ENCODE results near the gene DCP2. TPM values are rescaled to one million over a fixed set of nuclear protein-coding genes. Genes with fewer than 3 reads are reported as not detected.

The DCP2 gene
- total RNA-seq, 2 donors from 2014 or later, result 12.9 to 38.4 TPM

- ATAC-seq (ENCODE audit: insufficient number of reproducible peaks, low FRiP score, low read depth) (no peak), DNase-seq (ENCODE audit: low spot score) (no peak)
- no peak overlapping the region for H3K4me3 ChIP-seq
- H3K9me3 ChIP-seq, result no peaks in the 10 kb centered on the region
- TF ChIP-seq, protein P1, sequence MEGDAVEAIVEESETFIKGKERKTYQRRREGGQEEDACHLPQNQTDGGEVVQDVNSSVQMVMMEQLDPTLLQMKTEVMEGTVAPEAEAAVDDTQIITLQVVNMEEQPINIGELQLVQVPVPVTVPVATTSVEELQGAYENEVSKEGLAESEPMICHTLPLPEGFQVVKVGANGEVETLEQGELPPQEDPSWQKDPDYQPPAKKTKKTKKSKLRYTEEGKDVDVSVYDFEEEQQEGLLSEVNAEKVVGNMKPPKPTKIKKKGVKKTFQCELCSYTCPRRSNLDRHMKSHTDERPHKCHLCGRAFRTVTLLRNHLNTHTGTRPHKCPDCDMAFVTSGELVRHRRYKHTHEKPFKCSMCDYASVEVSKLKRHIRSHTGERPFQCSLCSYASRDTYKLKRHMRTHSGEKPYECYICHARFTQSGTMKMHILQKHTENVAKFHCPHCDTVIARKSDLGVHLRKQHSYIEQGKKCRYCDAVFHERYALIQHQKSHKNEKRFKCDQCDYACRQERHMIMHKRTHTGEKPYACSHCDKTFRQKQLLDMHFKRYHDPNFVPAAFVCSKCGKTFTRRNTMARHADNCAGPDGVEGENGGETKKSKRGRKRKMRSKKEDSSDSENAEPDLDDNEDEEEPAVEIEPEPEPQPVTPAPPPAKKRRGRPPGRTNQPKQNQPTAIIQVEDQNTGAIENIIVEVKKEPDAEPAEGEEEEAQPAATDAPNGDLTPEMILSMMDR (IDR thresholded peaks at IDR 0.05), result no peak
- peaks cover 4 to 7% of the 10 kb centered on the region in 2 donors for H3K4me1 ChIP-seq (ENCODE audit: control insufficient read depth in 1 of 2, low read depth in 2 of 2)
- H3K36me3 ChIP-seq, result no peaks in the 10 kb centered on the region
- H3K27me3 ChIP-seq (replicated peaks; ENCODE audit: insufficient read depth), result no peaks in the 10 kb centered on the region
- H3K27ac ChIP-seq, result no peak overlapping the region
Measured at GRCh38 chr5:112967520-112968083, 9.0 kb upstream of the DCP2 start.

GRCh38 chr5:112968411-112969106 is 8.0 kb upstream of the DCP2 start:
- H3K4me3 ChIP-seq, result no peak overlapping the region
- H3K4me1 ChIP-seq (ENCODE audit: control insufficient read depth in 1 of 2, low read depth in 2 of 2), result peaks cover under 1 to 2% of the 10 kb centered on the region in 2 donors
- ATAC-seq (ENCODE audit: insufficient number of reproducible peaks, low FRiP score, low read depth), result no peak
- H3K27me3 ChIP-seq (replicated peaks; ENCODE audit: insufficient read depth), result no peaks in the 10 kb centered on the region
- DNase-seq (ENCODE audit: low spot score), result no peak
- no peaks in the 10 kb centered on the region for H3K36me3 ChIP-seq
- TF ChIP-seq, protein P1 (IDR thresholded peaks at IDR 0.05), result no peak
- H3K27ac ChIP-seq, result no peak overlapping the region
- no peaks in the 10 kb centered on the region for H3K9me3 ChIP-seq

GRCh38 chr5:112971276-112971675 is 5.3 kb upstream of the DCP2 start:
- Histone ChIP-seq H3K27ac (no peak overlapping the region), H3K4me1 (ENCODE audit: control insufficient read depth in 1 of 2, low read depth in 2 of 2) (peaks cover 0 to 5% of the 10 kb centered on the region in 2 donors), H3K27me3 (replicated peaks; ENCODE audit: insufficient read depth) (no peaks in the 10 kb centered on the region), H3K9me3 (no peaks in the 10 kb centered on the region), H3K36me3 (no peaks in the 10 kb centered on the region), H3K4me3 (no peak overlapping the region)
- TF ChIP-seq, protein P1 (IDR thresholded peaks at IDR 0.05), result no peak
- no peak for ATAC-seq (ENCODE audit: insufficient number of reproducible peaks, low FRiP score, low read depth)
- no peak for DNase-seq (ENCODE audit: low spot score)

GRCh38 chr5:112973036-112973435 is 3.6 kb upstream of the DCP2 start:
- H3K9me3 ChIP-seq, result no peaks in the 10 kb centered on the region
- H3K27ac ChIP-seq, result no peak overlapping the region
- H3K36me3 ChIP-seq, result no peaks in the 10 kb centered on the region
- no peak overlapping the region for H3K4me3 ChIP-seq
- DNase-seq (ENCODE audit: low spot score) (no peak), ATAC-seq (ENCODE audit: insufficient number of reproducible peaks, low FRiP score, low read depth) (no peak)
- peaks cover 0 to 9% of the 10 kb centered on the region in 2 donors for H3K4me1 ChIP-seq (ENCODE audit: control insufficient read depth in 1 of 2, low read depth in 2 of 2)
- no peaks in the 10 kb centered on the region for H3K27me3 ChIP-seq (replicated peaks; ENCODE audit: insufficient read depth)
- TF ChIP-seq, protein P1 (IDR thresholded peaks at IDR 0.05), result no peak

GRCh38 chr5:112973904-112974303 is 2.7 kb upstream of the DCP2 start:
- TF ChIP-seq, protein P1 (IDR thresholded peaks at IDR 0.05), result no peak
- Histone ChIP-seq H3K27ac (no peak overlapping the region), H3K9me3 (no peaks in the 10 kb centered on the region), H3K4me3 (no peak overlapping the region), H3K36me3 (no peaks in the 10 kb centered on the region), H3K4me1 (ENCODE audit: control insufficient read depth in 1 of 2, low read depth in 2 of 2) (peaks cover 9 to 18% of the 10 kb centered on the region in 2 donors), H3K27me3 (replicated peaks; ENCODE audit: insufficient read depth) (no peaks in the 10 kb centered on the region)
- DNase-seq (ENCODE audit: low spot score), result no peak
- no peak for ATAC-seq (ENCODE audit: insufficient number of reproducible peaks, low FRiP score, low read depth)
